Esophagus squamous epithelium (tissue), 4 donors: Measurements from ENCODE around the gene HIRIP3.

Experiments
- CTCF ChIP-seq, 6 experiments: fragments of 450-650 bp in 4 of 6; fragments of 200-600 bp in 2 of 6; sonication (generic) in 2 of 6; IDR thresholded peaks; one replicate each; pipeline ENCODE4 v1.5.1; 2016 to 2019; ENCODE audit warnings: antibody characterized with exemption in 6 of 6, mild to moderate bottlenecking in 4 of 6, moderate library complexity in 4 of 6
- POLR2A ChIP-seq, 4 donors: fragments of 450-650 bp; IDR thresholded peaks; one replicate each; pipeline ENCODE4 v1.6.1; 2017; ENCODE audit warnings: antibody characterized with exemption in 4 of 4, mild to moderate bottlenecking in 4 of 4, moderate library complexity in 3 of 4

- no peak for TF ChIP-seq CTCF (IDR thresholded peaks at IDR 0.05)
- no peak for TF ChIP-seq POLR2A (IDR thresholded peaks at IDR 0.05)
Measured at GRCh38 chr16:30022887-30023286, 27.5 kb upstream of the HIRIP3 start, which contains the start of gene C16orf92.
